ENCODE data around the gene SIPA1L3.
"Not testable (repeated sequence)": the region's sequence is repeated elsewhere in the genome, so short reads cannot be mapped to it uniquely, and the experiment has no call there.

SIPA1L3 gene

DNA sequence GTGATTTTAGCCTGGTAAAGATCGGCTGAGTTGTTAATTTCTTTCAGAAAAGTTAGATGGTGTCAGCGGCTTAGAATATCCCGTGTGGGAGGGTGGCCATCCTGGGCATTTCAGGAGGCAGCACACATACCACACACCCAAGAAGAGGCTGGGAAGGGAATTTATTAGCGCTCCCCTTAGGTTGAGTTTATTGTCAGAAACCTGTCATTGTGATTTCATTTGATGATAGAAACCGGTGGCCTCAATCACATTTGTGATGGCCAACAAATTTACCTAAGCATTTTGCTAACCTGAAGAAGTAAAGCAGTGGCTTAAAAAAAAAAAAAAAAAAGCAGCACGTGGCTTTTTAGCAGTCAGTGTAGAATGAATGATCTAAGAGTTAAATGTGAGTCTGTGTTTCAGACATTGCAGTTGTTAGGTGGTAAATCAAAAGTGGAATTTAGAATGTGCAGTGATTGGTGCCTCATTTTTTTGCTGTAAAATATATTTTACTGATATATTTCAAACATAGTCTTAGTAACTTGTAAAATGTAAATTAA lies 2.7 kb downstream of the SIPA1L3 start:
- no peak for DNase-seq

GRCh38 chr19:37914908-37915307 lies 7.9 kb downstream of the SIPA1L3 start:
- no peak for DNase-seq

GRCh38 chr19:37920591-37921450 lies 13.8 kb downstream of the SIPA1L3 start:
- DNase-seq = no peak

- not testable (repeated sequence) for DNase-seq
Measured at GRCh38 chr19:37924573-37924972, 17.6 kb downstream of the SIPA1L3 start.

- no peak for DNase-seq
Measured at GRCh38 chr19:37925212-37925611, 18.2 kb downstream of the SIPA1L3 start.

DNA sequence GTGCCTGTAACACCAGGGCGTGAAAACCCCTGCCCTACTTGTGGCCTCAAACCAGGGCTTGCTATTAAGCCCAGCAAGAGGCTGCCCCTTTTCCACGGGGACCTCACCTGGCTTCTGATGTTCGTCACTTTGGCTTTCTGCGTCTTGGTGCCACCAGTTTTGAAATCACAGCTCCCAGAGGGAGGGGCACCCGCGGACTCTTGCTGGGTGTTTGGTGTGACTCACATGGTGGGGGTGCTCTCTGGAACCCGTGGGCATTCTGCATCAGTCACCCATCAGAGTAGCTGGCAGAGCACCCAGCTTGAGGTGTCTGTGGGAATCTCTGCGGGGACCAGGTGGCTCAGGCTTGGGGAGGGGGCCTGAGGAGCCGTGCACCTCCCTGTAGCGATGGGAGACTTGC lies 19.2 kb downstream of the SIPA1L3 start:
- no peak for DNase-seq

DNA sequence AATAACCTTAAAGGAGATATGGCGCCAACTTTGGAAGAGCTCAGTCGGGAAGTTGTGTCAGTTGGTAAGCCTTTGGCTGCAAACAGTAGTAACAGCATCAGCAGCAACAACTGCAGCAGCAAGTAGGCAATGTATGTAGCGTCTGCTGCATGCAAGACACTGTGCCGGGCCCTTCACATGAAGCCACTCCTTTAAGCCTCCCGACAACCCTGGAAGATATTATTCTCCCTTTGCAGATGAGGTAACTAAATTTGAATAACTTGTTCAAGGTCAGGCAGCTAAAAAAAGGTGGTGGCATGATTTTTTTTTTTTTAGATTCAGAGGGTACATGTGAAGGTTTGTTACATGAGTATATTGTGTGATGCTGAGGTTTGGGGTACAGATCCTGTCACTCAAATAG lies 19.7 kb downstream of the SIPA1L3 start:
- DNase-seq = no peak

- no peak for DNase-seq
Measured at GRCh38 chr19:37928527-37929286, 21.7 kb downstream of the SIPA1L3 start.

DNA sequence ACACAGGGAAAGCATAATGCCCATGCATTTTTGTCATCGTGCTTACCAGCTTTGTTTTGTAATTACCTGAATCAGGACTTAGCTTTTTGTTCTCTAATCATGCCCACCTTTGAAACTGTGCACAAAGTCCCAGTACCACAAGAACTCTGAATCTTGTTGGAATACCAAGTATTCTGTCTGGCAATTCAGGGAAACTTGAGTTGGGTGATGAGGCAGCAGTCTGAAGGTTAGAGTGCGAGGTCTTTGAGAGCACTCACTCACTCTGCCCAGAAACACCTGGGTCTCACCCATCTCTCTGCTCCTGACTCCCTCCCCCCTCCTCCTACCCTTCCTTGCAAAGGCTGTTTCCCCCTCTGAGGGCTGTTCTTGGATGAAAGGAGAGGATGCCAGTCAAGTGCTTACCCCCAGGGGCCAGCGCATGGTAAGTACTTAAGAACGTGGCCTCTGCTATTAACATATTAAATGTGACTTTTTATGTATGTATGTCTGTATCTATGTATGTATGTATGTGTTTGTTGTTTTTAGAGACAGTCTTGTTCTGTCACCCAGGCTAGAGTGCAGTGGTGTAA lies 22.4 kb downstream of the SIPA1L3 start:
- DNase-seq = no peak

GRCh38 chr19:37930416-37930815 lies 23.4 kb downstream of the SIPA1L3 start:
- no peak for DNase-seq

DNA sequence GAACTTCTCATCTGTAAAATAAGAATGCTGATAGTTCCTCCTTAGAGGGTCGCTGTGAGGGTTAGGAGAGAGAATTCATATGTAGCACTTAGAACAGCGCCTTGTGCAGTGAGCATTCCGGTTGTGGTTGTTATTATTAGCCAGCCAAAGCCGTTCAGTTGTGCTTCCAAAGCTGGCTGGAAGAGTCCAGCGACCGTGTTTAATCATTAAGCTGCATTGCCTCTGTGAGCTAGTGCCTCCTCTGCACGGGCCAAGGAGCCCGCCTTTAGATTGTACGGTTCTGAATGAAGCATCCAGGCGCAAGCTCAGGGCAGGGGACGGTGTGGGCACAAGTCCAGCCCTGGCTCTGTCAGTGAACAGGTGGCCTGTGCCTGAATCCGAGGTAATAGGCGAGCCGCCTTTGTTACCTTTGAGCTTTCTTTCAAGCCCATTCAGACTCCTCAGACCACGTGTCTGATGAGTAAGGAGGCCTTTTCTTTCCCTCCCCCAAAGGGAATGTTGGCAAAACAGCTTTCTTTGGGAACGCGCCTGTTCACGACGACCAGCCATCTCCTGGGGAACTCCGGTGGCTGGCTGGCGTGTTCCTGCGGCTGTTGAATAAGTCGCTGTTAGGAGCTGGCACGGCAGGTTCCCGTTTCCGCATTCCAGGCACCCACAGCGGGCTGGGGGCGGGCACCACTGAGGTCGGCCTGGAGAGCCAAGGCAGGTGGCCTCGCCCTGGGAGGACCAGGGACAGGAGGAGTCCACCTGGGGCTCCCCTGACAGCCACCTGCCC lies 25.1 kb downstream of the SIPA1L3 start:
- DNase-seq = peak; percentile 59

DNA sequence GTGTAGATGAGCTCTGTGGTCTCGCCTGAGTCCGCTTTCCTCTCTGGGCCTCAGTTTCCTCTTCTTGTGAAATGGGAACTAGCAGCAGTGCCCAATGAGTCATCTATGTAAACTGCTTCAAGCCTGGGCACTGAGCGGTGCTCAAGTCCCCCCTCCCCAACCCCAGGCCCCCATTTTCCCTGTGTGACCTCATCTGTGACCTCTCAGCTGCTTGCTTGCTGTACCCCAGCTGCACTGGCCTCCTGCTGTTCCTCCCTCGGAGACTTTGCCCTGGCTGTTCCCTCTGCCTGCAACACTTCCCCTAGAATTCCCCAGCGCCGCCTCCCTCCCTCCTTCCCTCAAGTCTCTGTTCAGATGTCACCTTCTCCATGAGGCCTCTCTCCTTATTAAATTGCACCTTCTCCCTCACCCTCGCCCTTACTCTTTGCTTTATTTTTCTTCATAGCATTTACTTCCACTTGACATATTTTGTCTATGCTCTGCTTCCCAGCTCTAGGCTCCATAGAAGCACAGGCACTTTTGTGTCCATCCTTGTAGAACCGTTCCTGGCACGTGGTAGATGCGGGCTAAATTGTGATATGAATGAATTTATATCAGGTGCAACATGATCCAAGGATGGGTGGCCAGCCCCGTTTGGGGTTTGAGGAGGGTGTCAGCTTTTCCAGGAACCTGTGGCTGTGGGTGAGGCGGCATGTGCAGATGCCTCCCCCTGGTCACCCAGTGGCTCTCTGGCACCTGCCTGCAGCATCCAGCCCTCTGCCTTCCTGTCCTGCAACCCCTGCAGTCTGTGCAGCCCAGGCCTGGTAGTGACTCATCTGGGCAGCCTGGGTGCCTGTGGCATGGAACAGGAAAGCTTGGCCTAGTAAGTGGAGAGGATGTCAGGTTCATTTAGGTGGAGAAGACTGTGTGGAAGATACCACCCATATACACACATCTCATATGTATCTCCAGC lies 26.3 kb downstream of the SIPA1L3 start:
- no peak for DNase-seq

DNA sequence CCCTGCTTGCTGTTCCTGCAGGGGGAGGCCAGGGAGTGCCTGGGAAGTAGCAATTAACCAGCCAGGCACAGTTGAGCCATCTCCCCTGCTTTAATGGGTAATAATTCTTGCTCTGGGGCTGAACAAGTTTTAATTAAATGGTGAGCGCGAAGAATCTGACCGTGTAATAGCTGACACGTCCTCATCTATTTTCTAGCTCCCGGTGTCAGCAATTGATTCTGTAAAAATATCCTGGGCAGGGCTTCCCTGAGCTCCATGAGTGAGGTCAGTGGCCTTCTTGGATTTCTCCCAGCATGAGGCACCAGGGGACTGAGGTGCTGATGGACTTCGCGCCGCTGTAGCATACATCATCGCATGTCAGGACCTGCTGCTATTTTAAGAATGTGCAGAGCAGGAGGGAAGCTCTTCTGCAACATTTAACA lies 26.9 kb downstream of the SIPA1L3 start:
- DNase-seq = peak; percentile 14

DNA sequence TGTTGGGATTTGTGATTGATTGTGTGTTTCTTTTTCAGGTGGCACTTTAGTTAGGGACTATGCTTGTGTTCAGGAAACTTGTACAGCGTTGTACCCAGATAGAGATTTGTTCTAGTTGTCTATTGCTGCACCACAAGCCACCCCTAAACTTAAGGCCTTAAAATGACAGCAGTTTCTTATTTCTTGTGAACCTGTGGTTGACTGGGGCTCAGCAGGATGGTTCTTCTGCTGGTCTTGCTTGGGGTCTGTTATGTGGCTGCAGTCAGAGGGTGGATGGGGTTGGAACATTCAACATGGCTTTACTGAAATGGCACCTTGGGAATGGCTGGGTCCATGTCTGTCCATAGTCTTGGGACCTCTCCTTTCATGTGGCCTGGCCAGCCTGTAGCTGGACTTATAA lies 28.3 kb downstream of the SIPA1L3 start:
- no peak for DNase-seq

DNA sequence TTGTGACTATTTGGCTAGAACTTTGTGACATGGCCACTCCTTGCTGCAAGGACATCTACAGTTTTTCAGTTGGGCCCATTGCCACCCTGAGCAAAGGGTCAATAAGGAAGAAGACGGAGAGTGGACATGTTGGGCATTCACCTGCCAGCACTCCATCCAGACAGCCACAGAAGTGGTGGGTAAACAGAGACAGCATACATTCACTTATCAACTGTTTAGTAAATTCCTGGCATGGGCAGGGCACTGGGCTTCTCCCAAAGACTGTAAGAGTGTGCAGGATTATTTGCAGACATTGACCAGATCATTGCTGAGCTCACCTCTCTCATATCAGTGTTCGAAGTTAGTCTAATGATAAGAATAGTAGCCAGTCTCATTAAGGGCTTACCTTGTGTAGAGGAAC lies 29.2 kb downstream of the SIPA1L3 start:
- no peak for DNase-seq

DNA sequence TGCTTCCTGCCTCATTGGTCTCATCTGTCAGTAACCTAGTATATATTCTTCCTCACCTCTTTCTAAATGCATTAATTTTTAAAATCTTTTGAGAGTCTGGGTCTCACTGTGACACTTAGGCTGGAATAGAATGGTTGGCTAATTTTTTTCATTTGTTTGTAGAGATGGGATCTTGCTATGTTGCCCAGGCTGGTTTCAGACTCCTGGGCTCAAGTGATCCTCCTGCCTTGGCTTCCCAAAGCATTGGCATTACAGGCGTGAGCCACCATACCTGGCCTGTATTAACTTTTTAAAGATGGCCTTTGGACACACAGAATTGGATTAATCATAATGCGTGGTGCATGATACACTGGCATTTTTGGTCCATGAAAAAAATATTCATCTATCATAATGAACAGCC lies 29.9 kb downstream of the SIPA1L3 start:
- no peak for DNase-seq

- DNase-seq = no peak
Measured at GRCh38 chr19:37938353-37938752, 31.3 kb downstream of the SIPA1L3 start.

- no peak for DNase-seq
Measured at GRCh38 chr19:37941782-37942515, 34.9 kb downstream of the SIPA1L3 start.

GRCh38 chr19:37942516-37942902 lies 35.5 kb downstream of the SIPA1L3 start:
- DNase-seq = no peak

GRCh38 chr19:37943480-37943879 lies 36.5 kb downstream of the SIPA1L3 start:
- no peak for DNase-seq

GRCh38 chr19:37946132-37946531 lies 39.1 kb downstream of the SIPA1L3 start:
- no peak for DNase-seq
